ENCODE results near the gene TINCR.

TINCR gene

DNA sequence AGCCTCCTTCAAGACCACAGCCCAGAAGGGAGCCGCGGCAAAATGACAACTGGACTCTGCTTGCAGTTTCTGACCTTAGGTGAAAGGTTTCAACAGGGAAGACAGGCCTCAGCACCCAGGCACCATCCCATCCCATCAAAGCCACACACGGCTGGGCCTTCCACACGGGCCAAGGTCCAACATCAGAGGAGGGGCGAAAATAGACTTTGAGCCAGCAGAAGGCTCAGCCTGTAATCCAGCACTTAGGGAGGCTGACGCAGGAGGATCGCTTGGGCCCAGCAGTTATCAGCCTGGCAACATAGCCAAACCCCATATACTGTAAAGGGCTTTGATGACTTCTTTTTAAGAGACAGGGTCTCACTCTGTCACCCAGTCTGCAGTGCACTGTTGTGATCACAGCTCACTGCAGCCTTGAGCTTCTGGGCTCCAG lies 26.8 kb upstream of the TINCR start:
- intact Hi-C loops (cut with micrococcal nuclease) = no loop called here
- Mint-ChIP-seq H3K27me3 (no peaks in the 10 kb centered on the region), H3K36me3 (ENCODE audit: low read depth) (peaks cover 100% of the 10 kb centered on the region), H3K9me3 (no peaks in the 10 kb centered on the region), H3K27ac (no peak overlapping the region), H3K4me1 (ENCODE audit: low read depth) (no peaks in the 10 kb centered on the region), H3K4me3 (no peak overlapping the region)

- intact Hi-C loops (cut with micrococcal nuclease) = no loop called here
- Mint-ChIP-seq H3K4me3 (no peak overlapping the region), H3K4me1 (ENCODE audit: low read depth) (no peaks in the 10 kb centered on the region), H3K27me3 (no peaks in the 10 kb centered on the region), H3K27ac (no peak overlapping the region), H3K9me3 (no peaks in the 10 kb centered on the region), H3K36me3 (ENCODE audit: low read depth) (peaks cover 100% of the 10 kb centered on the region)
Observed at GRCh38 chr19:5593343-5594255, 25.8 kb upstream of the TINCR start.

DNA sequence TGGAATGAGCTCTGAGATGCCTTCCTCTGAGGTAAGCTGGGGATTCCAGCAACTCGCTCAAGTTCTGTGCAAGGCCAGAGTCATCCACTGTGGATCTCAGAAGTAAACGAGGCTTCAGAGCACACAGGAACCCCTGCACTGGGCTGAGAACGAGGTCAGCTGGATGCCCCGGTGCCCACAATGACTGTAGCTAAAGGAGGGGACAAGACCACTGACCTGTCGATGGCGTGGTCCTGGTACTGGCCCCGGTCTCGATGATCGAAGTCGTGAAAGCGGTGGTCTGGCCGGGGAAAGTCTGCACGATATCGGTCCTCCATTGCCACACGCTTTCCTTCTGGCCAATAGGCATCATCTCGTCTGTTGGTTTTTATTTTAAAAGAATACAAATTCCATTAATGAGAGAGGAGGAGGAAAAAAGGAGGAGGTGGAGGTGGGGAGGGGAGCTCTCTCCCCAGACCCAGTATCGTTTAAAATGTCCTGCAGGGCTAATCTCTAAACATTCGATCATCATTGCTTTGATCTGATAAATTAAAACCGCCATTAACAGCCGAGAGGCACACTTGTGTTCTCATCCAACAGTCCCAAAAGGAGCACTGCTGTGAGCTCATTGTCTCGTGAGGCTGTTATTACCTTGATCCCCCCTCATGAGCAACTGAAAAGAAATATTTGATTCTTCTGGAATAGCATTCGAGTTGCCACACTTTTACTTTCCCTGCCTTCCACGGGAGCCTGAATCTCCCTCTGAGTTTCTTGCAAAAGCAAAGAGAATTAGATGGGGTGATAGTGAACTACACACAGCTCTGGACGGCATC lies 25.0 kb upstream of the TINCR start:
- Mint-ChIP-seq H3K4me3 (no peak overlapping the region), H3K27ac (no peak overlapping the region), H3K9me3 (no peaks in the 10 kb centered on the region), H3K27me3 (no peaks in the 10 kb centered on the region), H3K36me3 (ENCODE audit: low read depth) (peaks cover 100% of the 10 kb centered on the region), H3K4me1 (ENCODE audit: low read depth) (no peaks in the 10 kb centered on the region)
- intact Hi-C loops (cut with micrococcal nuclease) = no loop called here

- H3K36me3 Mint-ChIP-seq (ENCODE audit: low read depth) = peaks cover 100% of the 10 kb centered on the region
- no peak overlapping the region for H3K27ac Mint-ChIP-seq
- no peaks in the 10 kb centered on the region for H3K9me3 Mint-ChIP-seq
- no peaks in the 10 kb centered on the region for H3K27me3 Mint-ChIP-seq
- H3K4me1 Mint-ChIP-seq (ENCODE audit: low read depth) = peaks cover 5% of the 10 kb centered on the region
- intact Hi-C loops (cut with micrococcal nuclease) = no loop called here
- no peak overlapping the region for H3K4me3 Mint-ChIP-seq
Observed at GRCh38 chr19:5591476-5591875, 23.7 kb upstream of the TINCR start.

DNA sequence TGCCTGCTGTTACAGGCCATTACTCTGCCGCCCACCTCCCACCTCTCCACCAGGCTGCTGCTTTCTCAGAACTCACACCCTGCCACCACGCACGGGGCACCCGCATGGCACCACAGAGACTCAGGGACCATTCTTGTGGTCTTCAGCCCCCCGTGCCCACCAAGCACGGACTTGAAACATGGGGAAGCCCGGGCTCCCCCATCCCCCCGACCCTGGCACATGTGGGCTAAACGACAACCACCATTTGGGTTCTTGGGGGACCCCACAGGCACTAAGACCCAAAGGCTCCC lies 23.1 kb upstream of the TINCR start:
- intact Hi-C loops (cut with micrococcal nuclease) = no loop called here
- H3K27me3 Mint-ChIP-seq = no peaks in the 10 kb centered on the region
- H3K4me1 Mint-ChIP-seq (ENCODE audit: low read depth) = peaks cover 12% of the 10 kb centered on the region
- no peak overlapping the region for H3K4me3 Mint-ChIP-seq
- peaks cover 100% of the 10 kb centered on the region for H3K36me3 Mint-ChIP-seq (ENCODE audit: low read depth)
- H3K9me3 Mint-ChIP-seq = no peaks in the 10 kb centered on the region
- no peak overlapping the region for H3K27ac Mint-ChIP-seq

GRCh38 chr19:5590151-5590864 lies 22.6 kb upstream of the TINCR start:
- Mint-ChIP-seq H3K27me3 (no peaks in the 10 kb centered on the region), H3K4me3 (no peak overlapping the region), H3K36me3 (ENCODE audit: low read depth) (peaks cover 100% of the 10 kb centered on the region), H3K27ac (no peak overlapping the region), H3K9me3 (no peaks in the 10 kb centered on the region), H3K4me1 (ENCODE audit: low read depth) (peaks cover 17% of the 10 kb centered on the region)
- intact Hi-C loops (cut with micrococcal nuclease) = no loop called here

GRCh38 chr19:5588906-5589676 lies 21.3 kb upstream of the TINCR start:
- Mint-ChIP-seq H3K4me3 (no peak overlapping the region), H3K9me3 (no peaks in the 10 kb centered on the region), H3K36me3 (ENCODE audit: low read depth) (peaks cover 100% of the 10 kb centered on the region), H3K27me3 (no peaks in the 10 kb centered on the region), H3K4me1 (ENCODE audit: low read depth) (peaks cover 17% of the 10 kb centered on the region), H3K27ac (no peak overlapping the region)
- intact Hi-C loops (cut with micrococcal nuclease) = no loop called here

DNA sequence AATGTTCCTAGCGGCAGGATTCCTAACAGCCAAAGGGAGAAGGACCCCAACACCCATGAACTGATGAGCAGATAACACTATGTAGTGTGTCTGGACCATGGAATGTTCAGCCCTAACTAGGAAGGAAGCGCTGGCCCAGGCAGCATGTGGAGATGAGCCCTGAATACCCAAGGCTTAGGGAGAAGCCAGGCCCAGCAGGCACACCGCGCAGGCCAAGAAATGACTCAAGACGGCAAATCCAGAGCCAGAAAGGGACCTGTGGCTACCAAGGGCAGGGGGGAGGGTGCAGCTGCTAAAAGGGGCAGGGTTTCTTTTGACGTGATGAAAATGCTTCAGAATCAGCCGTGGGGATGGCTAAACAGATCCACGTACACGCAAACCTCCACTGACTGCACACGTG lies 20.7 kb upstream of the TINCR start:
- intact Hi-C loops (cut with micrococcal nuclease) = no loop called here
- peaks cover 17% of the 10 kb centered on the region for H3K4me1 Mint-ChIP-seq (ENCODE audit: low read depth)
- H3K27ac Mint-ChIP-seq = no peak overlapping the region
- H3K9me3 Mint-ChIP-seq = no peaks in the 10 kb centered on the region
- peaks cover 100% of the 10 kb centered on the region for H3K36me3 Mint-ChIP-seq (ENCODE audit: low read depth)
- H3K4me3 Mint-ChIP-seq = no peak overlapping the region
- no peaks in the 10 kb centered on the region for H3K27me3 Mint-ChIP-seq

DNA sequence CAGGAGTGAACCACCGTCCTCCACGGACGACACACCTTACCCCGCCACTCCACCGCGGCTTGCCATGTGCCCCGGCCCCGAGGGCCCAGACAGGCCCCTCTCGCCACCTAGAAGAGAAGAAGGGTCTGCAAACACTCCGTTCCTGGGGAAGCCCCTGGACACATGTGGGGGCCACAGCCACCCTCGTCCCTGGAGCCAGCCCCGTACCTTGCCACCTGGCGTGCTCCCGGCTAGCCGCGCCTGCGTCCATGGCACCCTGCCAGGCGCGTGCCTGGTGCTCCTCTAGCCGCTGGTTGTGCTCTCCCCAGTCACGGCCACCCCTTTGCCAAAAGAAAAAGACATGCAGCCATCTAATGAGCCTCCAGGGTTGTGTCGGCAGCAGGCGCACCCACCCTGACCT lies 19.9 kb upstream of the TINCR start:
- Mint-ChIP-seq H3K4me3 (no peak overlapping the region), H3K27ac (no peak overlapping the region), H3K36me3 (ENCODE audit: low read depth) (peaks cover 100% of the 10 kb centered on the region), H3K4me1 (ENCODE audit: low read depth) (peaks cover 17% of the 10 kb centered on the region), H3K9me3 (no peaks in the 10 kb centered on the region), H3K27me3 (no peaks in the 10 kb centered on the region)
- intact Hi-C loops (cut with micrococcal nuclease) = no loop called here

DNA sequence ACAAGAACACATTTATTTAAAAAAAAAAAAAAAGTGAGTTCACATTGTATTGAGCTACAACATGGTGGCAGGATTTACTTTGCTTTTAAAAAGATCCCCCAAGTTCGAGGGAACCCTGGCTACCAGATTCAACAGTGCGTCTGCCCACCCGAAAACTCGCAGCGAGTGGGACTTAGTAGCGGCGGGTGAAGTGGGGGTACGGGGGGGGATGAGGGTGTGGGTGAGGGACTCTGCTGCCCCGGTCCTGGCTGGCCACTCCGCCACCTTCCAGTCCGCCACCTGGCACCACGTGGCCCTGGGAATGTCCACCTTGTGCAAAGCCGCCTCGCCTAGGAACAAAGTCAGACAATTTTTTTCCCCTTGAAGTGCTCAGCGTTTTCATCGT lies 19.3 kb upstream of the TINCR start:
- Mint-ChIP-seq H3K27me3 (no peaks in the 10 kb centered on the region), H3K4me3 (no peak overlapping the region), H3K27ac (no peak overlapping the region), H3K4me1 (ENCODE audit: low read depth) (peaks cover 17% of the 10 kb centered on the region), H3K36me3 (ENCODE audit: low read depth) (peaks cover 100% of the 10 kb centered on the region), H3K9me3 (no peaks in the 10 kb centered on the region)
- intact Hi-C loops (cut with micrococcal nuclease) = no loop called here

DNA sequence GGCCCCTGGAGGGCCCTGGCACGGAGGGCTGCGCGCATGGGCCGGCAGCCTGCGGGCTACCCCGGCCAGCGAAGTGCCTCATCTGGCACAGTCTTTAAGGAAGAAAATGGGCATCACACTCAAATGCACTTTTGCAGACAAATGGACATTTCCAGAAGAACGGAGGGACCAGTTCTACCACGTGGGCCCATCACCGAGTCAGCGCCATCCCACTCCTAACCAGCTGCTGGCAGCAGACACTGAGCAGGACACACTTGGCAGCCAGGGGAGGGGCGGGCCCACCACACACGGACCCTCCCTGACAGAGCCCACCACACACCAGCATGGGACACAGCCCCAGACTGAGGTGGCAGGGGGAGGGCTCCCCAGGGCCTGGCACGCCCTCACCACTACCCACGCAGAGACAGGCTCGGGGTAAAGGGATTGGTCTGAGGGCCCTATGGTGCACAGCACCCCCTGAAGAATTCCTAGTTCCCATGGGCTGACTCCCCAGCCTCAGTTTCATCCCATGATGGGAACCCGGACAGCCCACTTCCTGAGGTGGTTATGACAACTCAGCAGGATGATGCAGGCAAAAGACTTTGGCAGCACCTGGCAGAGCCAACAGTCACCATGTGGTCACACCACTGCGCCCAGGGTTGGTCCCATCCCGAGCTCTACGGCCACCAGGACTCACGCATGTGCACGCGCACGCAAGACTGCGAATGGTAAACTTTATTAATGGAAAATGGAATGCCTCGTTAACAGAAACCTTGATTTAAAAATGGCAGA lies 18.7 kb upstream of the TINCR start:
- intact Hi-C loops (cut with micrococcal nuclease) = no loop called here
- no peaks in the 10 kb centered on the region for H3K9me3 Mint-ChIP-seq
- H3K27ac Mint-ChIP-seq = peak overlapping the region; percentile 55
- peaks cover 100% of the 10 kb centered on the region for H3K36me3 Mint-ChIP-seq (ENCODE audit: low read depth)
- no peak overlapping the region for H3K4me3 Mint-ChIP-seq
- H3K27me3 Mint-ChIP-seq = no peaks in the 10 kb centered on the region
- peaks cover 17% of the 10 kb centered on the region for H3K4me1 Mint-ChIP-seq (ENCODE audit: low read depth)

DNA sequence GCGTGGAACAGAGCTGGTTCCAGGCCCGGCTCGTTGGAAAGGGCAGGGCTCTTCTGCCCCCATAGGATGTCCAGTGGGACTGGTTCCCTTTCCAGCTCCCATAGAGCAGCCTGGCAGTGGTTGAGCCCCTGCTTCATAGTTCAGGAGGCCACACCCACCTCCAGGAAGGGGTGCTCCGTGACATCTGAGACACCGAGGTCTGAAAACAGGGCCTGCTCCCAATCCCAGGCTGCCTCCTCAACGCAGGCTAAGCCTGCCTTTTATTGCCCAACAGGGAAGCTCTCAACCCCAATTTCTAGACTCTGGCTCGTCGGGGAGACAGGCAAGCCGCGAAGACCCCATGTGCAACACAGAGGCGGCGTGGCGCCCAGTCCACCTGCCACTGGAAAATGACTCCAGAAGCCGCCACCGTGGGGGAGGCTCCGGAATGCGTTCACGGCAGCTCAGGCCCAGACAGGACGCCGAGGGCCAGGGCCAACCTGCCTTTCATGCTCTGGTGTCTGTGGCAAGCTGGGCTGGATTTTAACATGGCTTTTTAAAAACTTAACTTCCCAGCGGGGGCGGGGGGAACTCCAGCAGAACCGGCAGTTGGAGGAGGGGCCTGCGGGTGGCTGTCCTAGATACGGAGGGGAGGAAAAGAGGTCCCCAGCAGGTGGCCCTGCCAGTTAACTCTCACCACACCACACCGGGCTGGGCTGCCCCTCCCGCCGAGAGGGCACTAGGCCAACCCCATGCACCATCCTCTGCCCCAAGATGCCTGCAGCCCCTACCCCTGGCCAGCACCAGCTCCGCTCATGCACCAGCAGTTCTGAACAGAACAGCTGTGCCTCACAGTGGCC lies 17.9 kb upstream of the TINCR start:
- intact Hi-C loops (cut with micrococcal nuclease) = no loop called here
- Mint-ChIP-seq H3K36me3 (ENCODE audit: low read depth) (peaks cover 96% of the 10 kb centered on the region), H3K4me3 (no peak overlapping the region), H3K9me3 (no peaks in the 10 kb centered on the region), H3K27me3 (no peaks in the 10 kb centered on the region), H3K4me1 (ENCODE audit: low read depth) (peaks cover 17% of the 10 kb centered on the region), H3K27ac (peak overlapping the region; percentile 55)
